H1 (cell line): ENCODE results near the gene LCN2. TPM values are rescaled to one million over a fixed set of nuclear protein-coding genes. Genes with fewer than 3 reads are reported as not detected.
"Not testable (repeated sequence)": the region's sequence is repeated elsewhere in the genome, so short reads cannot be mapped to it uniquely, and the experiment has no call there.

ENCODE experiments used
- CTCF ChIA-PET: fragments of 300-600 bp; sonication (Branson Sonifier 250); formaldehyde crosslinking; loops from one replicate; lab custom pipeline; 2021; ENCODE audit not compliant: partially characterized antibody; lab: Charles Lee
- POLR2A ChIA-PET: fragments of 300-600 bp; sonication (Branson Sonifier 250); formaldehyde crosslinking; loops from one replicate; lab custom pipeline; 2021; ENCODE audit warnings: inconsistent platforms; ENCODE audit not compliant: partially characterized antibody; lab: Charles Lee
- DNase-seq, 2 experiments: peaks; one replicate each; pipeline versions ENCODE4 v3.0.0 to v3.0.0-alpha.2; 2010 to 2022; ENCODE audit warnings: low spot score in 2 of 2, low read depth in 1 of 2, mixed read lengths in 1 of 2
- FAIRE-seq: peaks from 2 replicates; lab custom pipeline; 2011; peaks lifted over from hg19 to GRCh38; lab: Jason Lieb, UNC
- H2AFZ ChIP-seq: 2 replicates; pipeline ENCODE4 v1.8.1; 2012; ENCODE audit warnings: low read length, inconsistent platforms
- H2AK5ac ChIP-seq: 2 replicates; pipeline ENCODE4 v1.6.1; 2013; ENCODE audit warnings: low read depth, low read length
- H2BK120ac ChIP-seq: replicated peaks from 2 replicates; pipeline ENCODE3; 2013; ENCODE audit warnings: low read depth, low read length, inconsistent platforms
- H2BK12ac ChIP-seq: 2 replicates; pipeline ENCODE4 v1.6.1; 2013; ENCODE audit warnings: low read depth, low read length
- H2BK15ac ChIP-seq: 2 replicates; pipeline ENCODE4 v1.6.1; 2013; ENCODE audit warnings: low read length
- H2BK20ac ChIP-seq: 2 replicates; pipeline ENCODE4 v1.6.1; 2013; ENCODE audit warnings: low read length
- H2BK5ac ChIP-seq: 2 replicates; pipeline ENCODE4 v1.6.1; 2013; ENCODE audit warnings: low read depth, low read length
- H3K14ac ChIP-seq: 2 replicates; pipeline ENCODE4 v1.6.1; 2013; ENCODE audit warnings: inconsistent platforms; ENCODE audit not compliant: insufficient read length
- H3K18ac ChIP-seq: 2 replicates; pipeline ENCODE4 v1.6.1; 2013; ENCODE audit warnings: low read length; ENCODE audit errors: extremely low read depth
- H3K23ac ChIP-seq: 2 replicates; pipeline ENCODE4 v1.6.1; 2013; ENCODE audit warnings: inconsistent platforms; ENCODE audit not compliant: insufficient read length
- H3K23me2 ChIP-seq: 2 replicates; pipeline ENCODE4 v1.6.1; 2013; ENCODE audit warnings: low read depth, low read length
- H3K27ac ChIP-seq: 2 replicates; pipeline ENCODE4 v1.6.1; 2011; ENCODE audit warnings: low read depth, low read length, inconsistent platforms
- H3K27me3 ChIP-seq, 4 experiments: replicated peaks in 1 of 4; 1 replicate in 1 of 4; 2 replicates in 3 of 4; pipeline versions ENCODE4 v1.6.1 to v1.8.1; 2011 to 2013; ENCODE audit warnings: low read length in 3 of 4, mild to moderate bottlenecking in 3 of 4, inconsistent platforms in 2 of 4, mixed read lengths in 2 of 4, moderate library complexity in 1 of 4; ENCODE audit not compliant: control insufficient read depth in 3 of 4, insufficient read depth in 3 of 4; ENCODE audit errors: extremely low read depth in 1 of 4
- H3K36me3 ChIP-seq, 4 experiments: 2 replicates each; pipeline versions ENCODE4 v1.6.1 to v1.8.1; 2011 to 2013; ENCODE audit warnings: mild to moderate bottlenecking in 4 of 4, low read length in 3 of 4, moderate library complexity in 2 of 4, control low read depth in 1 of 4, inconsistent platforms in 1 of 4; ENCODE audit not compliant: insufficient read depth in 4 of 4, control insufficient read depth in 2 of 4
- H3K4ac ChIP-seq: replicated peaks from 2 replicates; pipeline ENCODE3; 2013; ENCODE audit warnings: low read length, low read depth, mixed read lengths, inconsistent platforms; ENCODE audit not compliant: insufficient read length
- H3K4me1 ChIP-seq, 4 experiments: replicated peaks in 1 of 4; 1 replicate in 1 of 4; 2 replicates in 3 of 4; pipeline versions ENCODE4 v1.6.1 to v1.8.1; 2011 to 2013; ENCODE audit warnings: low read length in 3 of 4, inconsistent platforms in 2 of 4, mixed read lengths in 1 of 4; ENCODE audit not compliant: insufficient read depth in 4 of 4, control insufficient read depth in 3 of 4
- H3K4me2 ChIP-seq, 2 experiments: 2 replicates each; pipeline versions ENCODE4 v1.6.1 to v1.8.1; 2011 to 2013; ENCODE audit warnings: low read depth in 2 of 2, low read length in 2 of 2, control low read depth in 1 of 2, inconsistent platforms in 1 of 2, mild to moderate bottlenecking in 1 of 2; ENCODE audit not compliant: insufficient read depth in 1 of 2
- H3K4me3 ChIP-seq, 4 experiments: fragments of 200-600, 300-600 bp in 1 of 4; sonication (generic), shearing (Covaris generic), sonication (Bioruptor Twin) in 1 of 4; 2 replicates each; pipeline versions ENCODE4 v1.5.1 to v1.8.1; 2011 to 2016; ENCODE audit warnings: low read length in 4 of 4, low read depth in 3 of 4, control low read depth in 2 of 4, inconsistent platforms in 2 of 4, mild to moderate bottlenecking in 2 of 4, mixed read lengths in 1 of 4, moderate library complexity in 1 of 4; ENCODE audit not compliant: insufficient read depth in 2 of 4; ENCODE audit errors: extremely low read depth in 1 of 4
- H3K56ac ChIP-seq: replicated peaks from 2 replicates; pipeline ENCODE3; 2013; ENCODE audit warnings: low read depth, mild to moderate bottlenecking, mixed read lengths, low read length, inconsistent platforms; ENCODE audit not compliant: insufficient read length
- H3K79me1 ChIP-seq: 2 replicates; pipeline ENCODE4 v1.6.1; 2013; ENCODE audit warnings: low read depth, low read length, control low read depth
- H3K79me2 ChIP-seq, 2 experiments: 2 replicates each; pipeline versions ENCODE4 v1.6.1 to v1.8.1; 2012 to 2013; ENCODE audit warnings: low read length in 2 of 2, mild to moderate bottlenecking in 2 of 2, inconsistent platforms in 1 of 2; ENCODE audit not compliant: insufficient read depth in 2 of 2, control insufficient read depth in 1 of 2
- H3K9ac ChIP-seq, 4 experiments: replicated peaks in 1 of 4; 1 replicate in 1 of 4; 2 replicates in 3 of 4; pipeline versions ENCODE4 v1.6.1 to v1.8.1; 2011 to 2013; ENCODE audit warnings: low read depth in 3 of 4, low read length in 3 of 4, control low read depth in 2 of 4, mild to moderate bottlenecking in 2 of 4, moderate library complexity in 2 of 4, inconsistent platforms in 1 of 4; ENCODE audit errors: extremely low read depth in 1 of 4
- H3K9me3 ChIP-seq, 2 experiments: 2 replicates each; pipeline versions ENCODE4 v1.6.1 to v1.8.1; 2012 to 2013; ENCODE audit warnings: mild to moderate bottlenecking in 2 of 2, moderate library complexity in 2 of 2, control low read depth in 1 of 2, inconsistent platforms in 1 of 2, low read depth in 1 of 2, low read length in 1 of 2, mixed read lengths in 1 of 2; ENCODE audit not compliant: insufficient read depth in 2 of 2
- H4K20me1 ChIP-seq, 2 experiments: replicated peaks in 1 of 2; 2 replicates each; pipeline versions ENCODE3 to v1.8.1; 2011 to 2013; ENCODE audit warnings: inconsistent platforms in 2 of 2, low read length in 2 of 2, mild to moderate bottlenecking in 1 of 2; ENCODE audit not compliant: insufficient read depth in 2 of 2, control insufficient read depth in 1 of 2
- H4K5ac ChIP-seq: 2 replicates; pipeline ENCODE4 v1.6.1; 2013; ENCODE audit warnings: low read length, low read depth, mixed read lengths, inconsistent platforms; ENCODE audit not compliant: insufficient read length
- H4K8ac ChIP-seq: 2 replicates; pipeline ENCODE4 v1.8.0; 2013; ENCODE audit warnings: mild to moderate bottlenecking, moderate library complexity, low read length, inconsistent platforms; ENCODE audit not compliant: insufficient read depth; ENCODE audit errors: extremely low read depth
- H4K91ac ChIP-seq: replicated peaks from 2 replicates; pipeline ENCODE3; 2013; ENCODE audit warnings: low read length, mixed read lengths, inconsistent platforms; ENCODE audit not compliant: insufficient read length
- WGBS, 2 experiments: shearing (Covaris generic) in 1 of 2; methylation state at CpG; one replicate each; pipeline versions ENCODE4 v1.1.6 to v1.1.7; 2013 to 2015; ENCODE audit warnings: low lambda C conversion rate in 2 of 2, mixed read lengths in 2 of 2, inconsistent platforms in 1 of 2, low coverage in 1 of 2, missing lambda C conversion rate in 1 of 2; ENCODE audit not compliant: insufficient replicate concordance in 2 of 2, insufficient coverage in 1 of 2, insufficient read length in 1 of 2; ENCODE audit errors: extremely low coverage in 1 of 2, missing lambda C conversion rate in 1 of 2; 5-methylcytosine and 5-hydroxymethylcytosine counted together
- polyA plus RNA-seq, 7 experiments: library from polyadenylated mRNA; depleted of rRNA in 3 of 7; stranded (reverse) in 5 of 7; unstranded in 2 of 7; fragments of >200 nt in 5 of 7; fragments of 200-250 nt in 2 of 7; gene quantifications; 1 replicate in 5 of 7; 2 replicates in 1 of 7; 4 replicates in 1 of 7; pipeline versions ENCODE4 v1.2.1 to v1.2.3, GENCODE V29; 2011 to 2013; ENCODE audit warnings: missing spikeins in 2 of 7, mixed read lengths in 2 of 7
- total RNA-seq: library from RNA; stranded (reverse); fragmentation: NEBNext Ultra II Directional; extraction: Animal tissue kit (Norgen Biotek cat#: 25700); gene quantifications from 2 replicates; pipeline ENCODE4 v1.2.1, GENCODE V29; 2021

LCN2 gene
- total and polyA plus RNA-seq, 2 of the 8 experiments (the other 6 are each of a cell fraction or from before 2014, with no cell fraction given) = 1.1 to 1.6 TPM

GRCh38 chr9:128130651-128131050, 18.6 kb upstream of the LCN2 start:
- not testable (repeated sequence) for H3K4ac ChIP-seq, H3K79me1 ChIP-seq, H3K14ac ChIP-seq, H3K4me1 ChIP-seq, H2BK12ac ChIP-seq, FAIRE-seq, H3K56ac ChIP-seq, H3K23me2 ChIP-seq, H2AFZ ChIP-seq, H4K5ac ChIP-seq, DNase-seq, H3K36me3 ChIP-seq, H3K23ac ChIP-seq, H4K8ac ChIP-seq, H2BK120ac ChIP-seq, H3K27me3 ChIP-seq, H3K9ac ChIP-seq, H4K20me1 ChIP-seq, H2BK20ac ChIP-seq, H3K27ac ChIP-seq, H3K18ac ChIP-seq, H4K91ac ChIP-seq, H2BK5ac ChIP-seq, H3K4me2 ChIP-seq, H3K4me3 ChIP-seq, H3K9me3 ChIP-seq, H2AK5ac ChIP-seq, H2BK15ac ChIP-seq
- POLR2A ChIA-PET = interaction anchor here (3.2 to 4.2 kb wide), 2 partner anchors 13 to 30 kb away, joined by 13 to 21 read pairs; partner anchors contain the start of gene BBLN
- peaks cover 0 to 14% of the 10 kb centered on the region in 2 experiments; a peak in 1 of 4 replicates for H3K79me2 ChIP-seq
- CTCF ChIA-PET = interaction anchor here (0.8 to 9.9 kb wide), 4 partner anchors 11 to 188 kb away, joined by 3 to 74 read pairs (median 11); partner anchors contain the start of gene LCN2
- 70% methylated on average over 7 of the region's 7 CpGs; no CpG with 5 or more reads in 1 of the 2 experiments for WGBS, 2 experiments

GRCh38 chr9:128131346-128131745, 17.9 kb upstream of the LCN2 start:
- H3K23ac ChIP-seq, H2BK15ac ChIP-seq, H3K79me2 ChIP-seq, FAIRE-seq, H2AFZ ChIP-seq, H3K4me1 ChIP-seq, H2AK5ac ChIP-seq, H3K9ac ChIP-seq, H3K27me3 ChIP-seq, H3K79me1 ChIP-seq, H3K14ac ChIP-seq, DNase-seq, H3K27ac ChIP-seq, H3K56ac ChIP-seq, H3K9me3 ChIP-seq, H3K18ac ChIP-seq, H3K4ac ChIP-seq, H4K5ac ChIP-seq, H4K8ac ChIP-seq, POLR2A ChIA-PET, H2BK20ac ChIP-seq, H4K20me1 ChIP-seq, H2BK120ac ChIP-seq, H3K23me2 ChIP-seq, H3K36me3 ChIP-seq, H2BK12ac ChIP-seq, H3K4me2 ChIP-seq, H4K91ac ChIP-seq, H2BK5ac ChIP-seq, H3K4me3 ChIP-seq: not testable (repeated sequence)
- CTCF ChIA-PET = interaction anchor here (0.6 to 9.9 kb wide), 5 partner anchors 12 to 188 kb away, joined by 3 to 74 read pairs (median 3); partner anchors contain the start of gene LCN2
- WGBS, 2 experiments = 89% methylated on average over 8 of the region's 8 CpGs; no CpG with 5 or more reads in 1 of the 2 experiments
